Dedifferentiated amniotic fluid mesenchymal stem cell (primary cell): ENCODE data around the gene FKTN.

Source experiments
- DNase-seq: peaks from one replicate; pipeline ENCODE4 v3.0.0-alpha.2; 2016; ENCODE audit errors: extremely low spot score

Gene FKTN

GRCh38 chr9:105678781-105679180 lies 120.8 kb downstream of the FKTN start:
- DNase-seq, result no peak

DNA sequence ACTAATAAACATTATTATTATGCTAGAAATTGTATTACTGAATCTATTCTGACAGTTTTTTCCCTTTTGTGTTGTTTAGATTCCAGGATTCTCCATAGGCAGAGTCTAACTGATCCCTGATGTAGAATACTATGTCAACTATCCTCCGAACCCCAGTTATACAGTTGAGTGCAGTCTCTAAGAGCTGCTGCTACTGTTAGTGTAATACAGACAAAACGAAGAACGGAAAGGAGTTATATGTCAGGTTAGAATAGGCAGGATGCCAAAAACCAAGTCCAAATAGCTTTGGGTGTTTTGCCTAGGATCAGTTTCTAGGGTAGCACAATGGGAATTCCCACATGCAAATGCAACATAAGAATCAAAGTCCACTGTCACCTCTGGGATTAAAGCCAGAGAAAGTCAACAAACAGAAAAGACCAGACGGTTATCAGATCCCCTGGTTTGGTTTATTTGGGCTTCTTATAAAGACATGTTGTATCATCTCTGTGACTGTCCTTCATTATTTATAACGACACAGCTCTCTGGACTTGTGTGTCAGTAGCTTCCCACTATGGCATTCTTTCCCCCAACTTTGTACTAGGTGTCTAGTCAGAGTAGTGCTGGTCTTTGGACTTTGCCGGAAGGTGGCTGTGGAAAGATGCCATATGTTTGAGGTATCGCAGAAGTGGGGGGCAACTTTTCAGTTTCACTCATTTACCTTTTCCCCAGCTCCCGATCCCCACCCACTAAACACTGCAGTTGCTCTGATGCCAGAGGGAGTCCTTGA lies 121.5 kb downstream of the FKTN start:
- DNase-seq, result no peak

GRCh38 chr9:105681313-105681712 lies 123.4 kb downstream of the FKTN start:
- DNase-seq, result no peak

DNA sequence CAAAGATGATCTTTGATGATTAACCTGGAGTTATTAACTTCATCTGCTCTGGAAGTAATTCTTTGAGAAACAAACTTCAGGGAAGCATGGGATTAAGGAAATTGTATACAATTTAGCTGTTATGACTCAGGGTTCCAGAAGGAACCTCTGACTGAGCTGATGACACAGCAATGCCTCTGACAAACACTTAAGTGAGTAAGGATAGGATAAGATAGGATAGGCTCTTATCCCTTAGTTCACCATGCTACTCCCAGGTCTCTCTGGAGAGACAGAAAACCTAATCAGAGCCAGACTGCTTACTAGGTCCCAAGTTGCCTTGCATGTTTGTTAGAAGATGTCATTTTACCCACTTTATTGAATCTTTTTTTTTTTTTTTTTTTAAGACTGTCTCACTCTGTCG lies 123.8 kb downstream of the FKTN start:
- DNase-seq, result no peak

DNA sequence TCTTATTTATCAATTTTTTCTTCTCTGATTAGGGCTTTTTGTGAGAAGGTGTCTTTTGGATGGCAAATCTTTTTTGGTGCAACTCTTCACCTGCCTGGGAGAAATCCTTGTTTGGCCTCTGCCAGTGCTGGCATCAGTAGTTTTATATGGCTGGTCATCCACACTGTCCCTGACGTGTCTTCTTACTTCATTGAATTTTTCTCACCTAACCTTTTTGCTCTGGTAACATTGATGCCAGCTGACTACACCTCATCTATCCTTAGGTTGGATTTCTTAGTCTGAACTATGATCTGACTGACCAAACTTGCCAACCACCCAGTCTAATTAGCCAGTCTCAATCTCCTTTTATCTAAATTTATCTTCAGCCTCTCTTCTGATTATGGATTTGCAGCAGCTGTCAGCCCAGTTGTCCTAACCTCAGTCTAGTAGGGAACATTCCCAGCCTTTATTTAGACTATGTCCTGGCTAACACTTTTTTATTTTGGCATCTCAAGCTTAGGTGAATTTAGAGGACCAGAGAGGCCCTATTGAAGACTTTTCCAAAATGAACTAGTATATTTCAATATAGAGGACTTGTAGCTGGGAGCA lies 125.9 kb downstream of the FKTN start:
- no peak for DNase-seq

DNA sequence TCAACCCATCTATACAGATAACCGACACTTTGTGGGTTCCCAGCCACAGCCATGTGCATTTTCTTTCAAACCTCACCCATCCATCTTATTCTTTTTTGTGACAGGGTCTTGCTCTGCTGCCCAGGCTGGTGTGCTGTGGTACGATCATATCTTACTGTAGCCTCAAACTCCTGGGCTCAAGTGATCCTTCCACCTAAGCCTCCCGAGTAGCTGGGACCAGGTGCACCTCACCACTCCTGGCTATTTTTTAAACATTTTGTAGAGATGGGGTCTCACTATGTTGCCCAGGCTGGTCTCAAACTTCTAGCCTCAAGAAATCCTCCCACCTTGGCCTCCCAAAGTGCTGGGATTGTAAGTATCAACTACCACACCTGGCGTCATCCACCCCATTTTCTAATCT lies 129.0 kb downstream of the FKTN start:
- DNase-seq, result no peak
